IMR-90 (cell line): ENCODE data around the gene ZFAND2B. TPM values are rescaled to one million over a fixed set of nuclear protein-coding genes. Genes with fewer than 3 reads are reported as not detected.

Source experiments
- ATAC-seq: fragments of 200-7000 bp; cut with Tn5 transposase; 2 replicates; pipeline ENCODE4 v1.9.1; 2020; ENCODE audit warnings: low read depth, mild to moderate bottlenecking, moderate library complexity
- BruUV-seq: library from RNA; stranded (reverse); fragments of 400-500 nt; replicated peaks from 2 replicates; lab custom pipeline; 2021; lab: Mats Ljungman, UMichigan
- CTCF ChIA-PET: fragments of 300-600 bp; formaldehyde crosslinking; extraction: SDS; loops from one replicate; lab custom pipeline; 2021; ENCODE audit warnings: antibody characterized with exemption; lab: Yijun Ruan, JAX
- POLR2A ChIA-PET: fragments of 300-600 bp; sonication (Branson Sonifier 250); formaldehyde crosslinking; loops from one replicate; lab custom pipeline; 2022; ENCODE audit warnings: antibody characterized with exemption; ENCODE audit not compliant: unreplicated experiment; lab: Charles Lee
- DNase-seq: peaks from one replicate; pipeline ENCODE4 v3.0.0; 2013
- H2AFZ ChIP-seq: replicated peaks from 2 replicates; pipeline ENCODE3; 2013; ENCODE audit warnings: low read length, mild to moderate bottlenecking; ENCODE audit not compliant: poor library complexity
- H2AK5ac ChIP-seq: 2 replicates; pipeline ENCODE4 v1.6.1; 2013; ENCODE audit warnings: low read depth, low read length, inconsistent platforms
- H2AK9ac ChIP-seq: replicated peaks from 2 replicates; pipeline ENCODE3; 2013; ENCODE audit warnings: mild to moderate bottlenecking, low read depth, low read length, moderate library complexity; ENCODE audit not compliant: poor library complexity
- H2BK120ac ChIP-seq: 2 replicates; pipeline ENCODE4 v1.6.1; 2013; ENCODE audit warnings: low read depth, low read length, inconsistent platforms
- H2BK15ac ChIP-seq: 3 replicates; pipeline ENCODE4 v1.6.1; 2013; ENCODE audit warnings: low read depth, low read length, inconsistent platforms
- H2BK20ac ChIP-seq: 2 replicates; pipeline ENCODE4 v1.6.1; 2013; ENCODE audit warnings: low read depth, mild to moderate bottlenecking, inconsistent platforms, low read length, moderate library complexity
- H2BK5ac ChIP-seq: 2 replicates; pipeline ENCODE4 v1.6.1; 2013; ENCODE audit warnings: mild to moderate bottlenecking, low read depth, low read length, inconsistent platforms; ENCODE audit not compliant: poor library complexity, severe bottlenecking
- H3K14ac ChIP-seq: replicated peaks from 2 replicates; pipeline ENCODE4 v1.6.1; 2013; ENCODE audit warnings: low read depth, low read length, inconsistent platforms
- H3K18ac ChIP-seq: 2 replicates; pipeline ENCODE4 v1.6.1; 2013; ENCODE audit warnings: low read depth, low read length, control low read depth
- H3K23ac ChIP-seq: 2 replicates; pipeline ENCODE4 v1.6.1; 2013; ENCODE audit warnings: low read depth, low read length, inconsistent platforms
- H3K27ac ChIP-seq: 2 replicates; pipeline ENCODE4 v1.5.1; 2013; ENCODE audit warnings: mild to moderate bottlenecking, control low read depth, low read length; ENCODE audit not compliant: insufficient read depth
- H3K27me3 ChIP-seq: 2 replicates; pipeline ENCODE4 v1.6.1; 2013; ENCODE audit warnings: low read length; ENCODE audit not compliant: control insufficient read depth, insufficient read depth
- H3K36me3 ChIP-seq: 2 replicates; pipeline ENCODE4 v1.6.1; 2013; ENCODE audit warnings: low read length, mixed read lengths; ENCODE audit not compliant: control insufficient read depth, insufficient read depth
- H3K4ac ChIP-seq: 2 replicates; pipeline ENCODE4 v1.6.1; 2013; ENCODE audit warnings: low read depth, low read length, inconsistent platforms
- H3K4me1 ChIP-seq: 2 replicates; pipeline ENCODE4 v1.6.1; 2013; ENCODE audit warnings: low read length, mixed read lengths; ENCODE audit not compliant: control insufficient read depth, insufficient read depth
- H3K4me2 ChIP-seq: 2 replicates; pipeline ENCODE4 v1.6.1; 2013; ENCODE audit warnings: low read depth, mild to moderate bottlenecking, control low read depth, low read length, moderate library complexity
- H3K4me3 ChIP-seq: 2 replicates; pipeline ENCODE4 v1.5.1; 2013; ENCODE audit warnings: low read depth, mild to moderate bottlenecking, control low read depth, low read length, moderate library complexity; ENCODE audit not compliant: insufficient read depth
- H3K56ac ChIP-seq: 2 replicates; pipeline ENCODE4 v1.6.1; 2013; ENCODE audit warnings: low read length, inconsistent platforms; ENCODE audit not compliant: insufficient read depth; ENCODE audit errors: extremely low read depth
- H3K79me1 ChIP-seq, 2 experiments: 2 replicates each; pipeline ENCODE4 v1.6.1; 2013; ENCODE audit warnings: low read length in 2 of 2, inconsistent platforms in 1 of 2, low read depth in 1 of 2
- H3K9ac ChIP-seq: 2 replicates; pipeline ENCODE4 v1.6.1; 2013; ENCODE audit warnings: low read depth, low read length, control low read depth
- H3K9me1 ChIP-seq: 2 replicates; pipeline ENCODE4 v1.6.1; 2013; ENCODE audit warnings: low read length, inconsistent platforms; ENCODE audit not compliant: insufficient read depth
- H3K9me3 ChIP-seq: 2 replicates; pipeline ENCODE4 v1.6.1; 2013; ENCODE audit warnings: low read length; ENCODE audit not compliant: control insufficient read depth, insufficient read depth
- H4K20me1 ChIP-seq: 2 replicates; pipeline ENCODE4 v1.6.1; 2013; ENCODE audit warnings: low read length, inconsistent platforms; ENCODE audit not compliant: insufficient read depth
- H4K5ac ChIP-seq: 2 replicates; pipeline ENCODE4 v1.6.1; 2013; ENCODE audit warnings: mild to moderate bottlenecking, low read depth, low read length, control low read depth
- H4K8ac ChIP-seq, 2 experiments: 2 replicates each; pipeline ENCODE4 v1.6.1; 2013; ENCODE audit warnings: low read depth in 2 of 2, low read length in 2 of 2, control low read depth in 1 of 2, inconsistent platforms in 1 of 2
- H4K91ac ChIP-seq: 2 replicates; pipeline ENCODE4 v1.6.1; 2013; ENCODE audit warnings: low read depth, low read length, inconsistent platforms; ENCODE audit not compliant: insufficient read depth
- BHLHE40 ChIP-seq: fragments of 150-350 bp; IDR thresholded peaks from 2 replicates; pipeline ENCODE4 v1.6.1; 2016; ENCODE audit warnings: mild to moderate bottlenecking, low read depth, low read length
- CEBPB ChIP-seq: IDR thresholded peaks from 2 replicates; pipeline ENCODE4 v1.6.1; 2012; ENCODE audit warnings: low read depth, low read length, improper control_type of control experiment
- CHD1 ChIP-seq: IDR thresholded peaks from 2 replicates; pipeline ENCODE4 v1.6.1; 2012; ENCODE audit warnings: low read depth, low read length, improper control_type of control experiment
- CTCF ChIP-seq: conservative IDR thresholded peaks from 2 replicates; pipeline ENCODE4 v1.5.1; 2012; ENCODE audit warnings: mild to moderate bottlenecking, low read depth, low read length, improper control_type of control experiment
- FOS ChIP-seq: fragments of 150-350 bp; IDR thresholded peaks from 2 replicates; pipeline ENCODE4 v1.6.1; 2016; ENCODE audit warnings: low read depth, low read length
- MAFK ChIP-seq: IDR thresholded peaks from 2 replicates; pipeline ENCODE4 v1.6.1; 2012; ENCODE audit warnings: low read depth, low read length, improper control_type of control experiment
- MAZ ChIP-seq: IDR thresholded peaks from 2 replicates; pipeline ENCODE4 v1.6.1; 2012; ENCODE audit warnings: low read depth, mild to moderate bottlenecking, low read length, improper control_type of control experiment, moderate library complexity, borderline replicate concordance
- MXI1 ChIP-seq: IDR thresholded peaks from 2 replicates; pipeline ENCODE4 v1.6.1; 2012; ENCODE audit warnings: low read depth, mild to moderate bottlenecking, low read length, moderate library complexity, borderline replicate concordance
- NFE2L2 ChIP-seq: fragments of 150-350 bp; IDR thresholded peaks from 2 replicates; pipeline ENCODE4 v1.6.1; 2016; ENCODE audit warnings: low read depth, mild to moderate bottlenecking, low read length
- POLR2A ChIP-seq: IDR thresholded peaks from 2 replicates; pipeline ENCODE4 v1.6.1; 2012; ENCODE audit warnings: mild to moderate bottlenecking, low read depth, low read length
- RAD21 ChIP-seq: IDR thresholded peaks from 2 replicates; pipeline ENCODE4 v1.6.1; 2012; ENCODE audit warnings: low read length, improper control_type of control experiment
- SMC3 ChIP-seq: fragments of 150-350 bp; IDR thresholded peaks from 2 replicates; pipeline ENCODE4 v1.6.1; 2016; ENCODE audit warnings: low read depth, mild to moderate bottlenecking, antibody characterized with exemption, low read length, moderate library complexity
- WGBS, 2 experiments: methylation state at CpG; one replicate each; pipeline versions ENCODE4 v1.1.5 to v1.1.7; 2013; ENCODE audit warnings: missing lambda C conversion rate in 2 of 2; ENCODE audit not compliant: insufficient read length in 1 of 2; ENCODE audit errors: extremely low coverage in 2 of 2; 5-methylcytosine and 5-hydroxymethylcytosine counted together
- dilution Hi-C: fragments of 300-500 bp; cut with HindIII; formaldehyde crosslinking; loops from one replicate; pipeline ENCODE4 v1.14.3; 2018; ENCODE audit warnings: low sequenced_read_pairs; ENCODE audit not compliant: unreplicated experiment
- in situ Hi-C: fragments of 300-500 bp; cut with MboI; formaldehyde crosslinking; loops from 3 replicates; pipeline ENCODE4 v1.14.3; 2019; ENCODE audit warnings: low sequenced_read_pairs, inconsistent platforms, mixed read lengths
- intact Hi-C: fragments of 100-400 bp; cut with micrococcal nuclease; formaldehyde crosslinking; loops from 2 replicates; pipeline ENCODE4 v1.10.0; 2022
- polyA plus RNA-seq, 3 experiments: library from polyadenylated mRNA; depleted of rRNA; stranded (reverse); fragments of >200 nt; gene quantifications; 2 replicates each; pipeline ENCODE4 v1.2.3, GENCODE V29; 2012; ENCODE audit warnings: low replicate concordance in 1 of 3
- total RNA-seq: library from RNA; depleted of rRNA; stranded (reverse); fragments of >200 nt; gene quantifications from 2 replicates; pipeline ENCODE4 v1.2.3, GENCODE V29; 2012
- TF ChIP-seq, protein P1 (sequence below): fragments of 150-350 bp; IDR thresholded peaks from 2 replicates; pipeline ENCODE4 v1.6.1; 2016; ENCODE audit warnings: low read depth, mild to moderate bottlenecking, low read length, moderate library complexity, borderline replicate concordance

Gene ZFAND2B
- total and polyA plus RNA-seq, 2 of the 4 experiments (the other 2 are of a cell fraction): 25.5 to 38.3 TPM

- Histone ChIP-seq H3K79me1 (peaks cover 46 to 55% of the 10 kb centered on the region in 2 experiments), H2AK5ac (peak within 1 kb of the TSS; percentile 60), H2BK5ac (peak within 1 kb of the TSS; percentile 78), H4K91ac (peak within 1 kb of the TSS; percentile 93), H3K9me3 (no peaks in the 10 kb centered on the region), H3K4me3 (peak within 1 kb of the TSS; percentile 79), H2AK9ac (peak within 1 kb of the TSS; percentile 98), H2BK120ac (peak within 1 kb of the TSS; percentile 82), H3K56ac (peak within 1 kb of the TSS; percentile 78), H2AFZ (peak within 1 kb of the TSS; percentile 99), H3K4me1 (peaks cover 5% of the 10 kb centered on the region), H4K20me1 (no peaks in the 10 kb centered on the region), H3K36me3 (peaks cover 35% of the 10 kb centered on the region), H3K9me1 (peaks cover 8% of the 10 kb centered on the region; the same call in 1 of the 2 replicates), H3K23ac (peak within 1 kb of the TSS; percentile 87), H3K14ac (peak within 1 kb of the TSS; percentile 93), H2BK20ac (0 out of 2 replicates have a peak within 1 kb of the TSS, but pooled peaks have one; percentile 51), H2BK15ac (peak within 1 kb of the TSS; percentile 25; the same call in 1 of the 3 replicates), H3K27me3 (no peaks in the 10 kb centered on the region), H3K9ac (peak within 1 kb of the TSS; percentile 82), H3K4me2 (peak within 1 kb of the TSS; percentile 93), H3K27ac (peak within 1 kb of the TSS; percentile 86), H3K4ac (peak within 1 kb of the TSS; percentile 93), H4K8ac (peak within 1 kb of the TSS; percentile 38 to 91), H3K18ac (peak within 1 kb of the TSS; percentile 36), H4K5ac (peak within 1 kb of the TSS; percentile 67)
- no TSS peak for BruUV-seq
- intact Hi-C loops (loop anchor here (1.0 to 2.0 kb wide), 2 partner anchors 59 to 65 kb away; no protein-coding TSS in a partner anchor), dilution Hi-C loops (no loop called here), in situ Hi-C loops (no loop called here)
- ChIA-PET POLR2A (interaction anchor here (0.7 to 1.1 kb wide), 2 partner anchors 15 to 20 kb away, joined by 6 to 18 read pairs; no protein-coding TSS in a partner anchor), CTCF (interaction anchor here (1.3 kb wide), 1 partner anchor 66 kb away, joined by 8 read pairs; no protein-coding TSS in a partner anchor)
- WGBS, 2 experiments: 1% methylated on average over 49 of the region's 80 CpGs; no CpG with 5 or more reads in 1 of the 2 experiments
- peak; percentile 99 for ATAC-seq
- peak; percentile 98 for DNase-seq
- TF ChIP-seq MAZ (peak; percentile 32; the same call in 1 of the 2 replicates), MAFK (no peak), NFE2L2 (no peak), BHLHE40 (no peak), POLR2A (peak; percentile 87), SMC3 (0 out of 2 replicates have a peak, but pooled peaks have one; percentile 10), CEBPB (peak; percentile 70), CTCF (no peak), CHD1 (no peak), FOS (peak; percentile 65; the same call in 1 of the 2 replicates), RAD21 (no peak), MXI1 (peak; percentile 27; the same call in 1 of the 2 replicates)
- TF ChIP-seq, protein P1, sequence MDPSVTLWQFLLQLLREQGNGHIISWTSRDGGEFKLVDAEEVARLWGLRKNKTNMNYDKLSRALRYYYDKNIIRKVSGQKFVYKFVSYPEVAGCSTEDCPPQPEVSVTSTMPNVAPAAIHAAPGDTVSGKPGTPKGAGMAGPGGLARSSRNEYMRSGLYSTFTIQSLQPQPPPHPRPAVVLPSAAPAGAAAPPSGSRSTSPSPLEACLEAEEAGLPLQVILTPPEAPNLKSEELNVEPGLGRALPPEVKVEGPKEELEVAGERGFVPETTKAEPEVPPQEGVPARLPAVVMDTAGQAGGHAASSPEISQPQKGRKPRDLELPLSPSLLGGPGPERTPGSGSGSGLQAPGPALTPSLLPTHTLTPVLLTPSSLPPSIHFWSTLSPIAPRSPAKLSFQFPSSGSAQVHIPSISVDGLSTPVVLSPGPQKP: no peak
Observed at GRCh38 chr2:219229305-219230058, 22.9 kb downstream of the ZFAND2B start, which contains the start of the genes ANKZF1 and ATG9A. TSS of gene ANKZF1 (plus strand) at chr2:219229806. CDS start at chr2:219230258, 452 bp downstream. TSS of gene ATG9A (minus strand) at chr2:219229636. CDS start at chr2:219228024, 1,612 bp downstream.
